GM12878 (cell line): ENCODE data around the gene TRERF1. TPM values are rescaled to one million over a fixed set of nuclear protein-coding genes. Genes with fewer than 3 reads are reported as not detected.

Experiments
- ATAC-seq: fragments of 200-7000 bp; cut with Tn5 transposase; 3 replicates; pipeline ENCODE4 v1.9.1; 2020; ENCODE audit warnings: mild to moderate bottlenecking, moderate library complexity
- BruUV-seq: library from RNA; stranded (reverse); fragments of 400-500 nt; replicated peaks from 2 replicates; lab custom pipeline; 2021; lab: Mats Ljungman, UMichigan
- CTCF ChIA-PET: fragments of 300-600 bp; sonication (Branson Sonifier 250); formaldehyde crosslinking; extraction: SDS; loops from one replicate; lab custom pipeline; 2021; ENCODE audit warnings: inconsistent platforms; lab: Yijun Ruan, JAX
- POLR2A ChIA-PET: fragments of 350-600 bp; formaldehyde crosslinking; extraction: SDS; loops from one replicate; lab custom pipeline; 2021; ENCODE audit warnings: inconsistent platforms; lab: Charles Lee
- RAD21 ChIA-PET: fragments of 300-600 bp; sonication (Branson Sonifier 250); formaldehyde crosslinking; loops from one replicate; lab custom pipeline; 2023; ENCODE audit warnings: antibody characterized with exemption; ENCODE audit not compliant: unreplicated experiment; lab: Charles Lee
- SMC1A ChIA-PET: fragments of 300-600 bp; sonication (Branson Sonifier 250); formaldehyde crosslinking; loops from one replicate; lab custom pipeline; 2023; ENCODE audit not compliant: unreplicated experiment, uncharacterized antibody; lab: Charles Lee
- DNase-seq: peaks from one replicate; pipeline ENCODE4 v3.0.0-alpha.2; 2011; ENCODE audit warnings: low read depth, low spot score
- FAIRE-seq: peaks from 3 replicates; lab custom pipeline; 2011; peaks lifted over from hg19 to GRCh38; lab: Jason Lieb, UNC
- H2AFZ ChIP-seq: 2 replicates; pipeline ENCODE4 v1.6.0; 2011; ENCODE audit warnings: low read depth, low read length, control low read depth; ENCODE audit not compliant: control insufficient read depth
- H3K27ac ChIP-seq: 2 replicates; pipeline ENCODE4 v1.5.1; 2011; ENCODE audit warnings: control low read depth; ENCODE audit not compliant: control insufficient read depth, insufficient read depth
- H3K27me3 ChIP-seq, 2 experiments: replicated peaks in 1 of 2; 2 replicates each; pipeline versions ENCODE4 v1.6.0 to v1.6.1; 2011; ENCODE audit warnings: low read length in 1 of 2; ENCODE audit not compliant: control insufficient read depth in 2 of 2, insufficient read depth in 2 of 2
- H3K36me3 ChIP-seq, 2 experiments: 2 replicates each; pipeline ENCODE4 v1.5.1; 2011; ENCODE audit warnings: low read length in 1 of 2; ENCODE audit not compliant: control insufficient read depth in 2 of 2, insufficient read depth in 2 of 2
- H3K4me1 ChIP-seq: 2 replicates; pipeline ENCODE4 v1.6.1; 2011; ENCODE audit warnings: mild to moderate bottlenecking, low read length, moderate library complexity, mixed read lengths; ENCODE audit not compliant: control insufficient read depth, insufficient read depth
- H3K4me2 ChIP-seq: 2 replicates; pipeline ENCODE4 v1.6.0; 2011; ENCODE audit warnings: control low read depth; ENCODE audit not compliant: control insufficient read depth, insufficient read depth
- H3K4me3 ChIP-seq: fragments of 200-600 bp; sonication (generic); 2 replicates; pipeline ENCODE4 v1.5.1; 2016
- H3K79me2 ChIP-seq: 2 replicates; pipeline ENCODE4 v1.6.0; 2011; ENCODE audit warnings: low read length; ENCODE audit not compliant: control insufficient read depth, insufficient read depth
- H3K9ac ChIP-seq: 2 replicates; pipeline ENCODE4 v1.8.0; 2011; ENCODE audit warnings: low read length, control low read depth, mixed read lengths; ENCODE audit not compliant: control insufficient read depth, insufficient read depth
- H3K9me3 ChIP-seq: replicated peaks from 3 replicates; pipeline ENCODE4 v1.5.1; 2011; ENCODE audit warnings: mild to moderate bottlenecking, low read length; ENCODE audit not compliant: control insufficient read depth, insufficient read depth
- H4K20me1 ChIP-seq: 2 replicates; pipeline ENCODE4 v1.6.0; 2011; ENCODE audit not compliant: control insufficient read depth, insufficient read depth
- GATAD2B ChIP-seq: fragments of 450-650 bp; conservative IDR thresholded peaks from 2 replicates; pipeline ENCODE4 v1.6.1; 2017; ENCODE audit warnings: low read depth, mild to moderate bottlenecking, moderate library complexity
- HCFC1 ChIP-seq: fragments of 150-350 bp; IDR thresholded peaks from 2 replicates; pipeline ENCODE4 v1.6.1; 2014; ENCODE audit warnings: low read length
- MTA2 ChIP-seq: fragments of 450-650 bp; IDR thresholded peaks from 2 replicates; pipeline ENCODE4 v1.6.1; 2016; ENCODE audit warnings: low read depth, mild to moderate bottlenecking, moderate library complexity
- RELA ChIP-seq: fragments of 450-650 bp; IDR thresholded peaks from 2 replicates; pipeline ENCODE4 v1.8.0; 2014; ENCODE audit warnings: borderline replicate concordance; ENCODE audit not compliant: partially characterized antibody
- RUNX3 ChIP-seq: IDR thresholded peaks from 2 replicates; pipeline ENCODE4 v1.6.1; 2012; ENCODE audit warnings: low read length, inconsistent platforms
- WRNIP1 ChIP-seq: IDR thresholded peaks from 2 replicates; pipeline ENCODE4 v1.6.1; 2011; ENCODE audit warnings: low read depth, low read length, improper control_type of control experiment, borderline replicate concordance
- ZNF384 ChIP-seq: IDR thresholded peaks from 2 replicates; pipeline ENCODE4 v1.6.1; 2012; ENCODE audit warnings: low read depth, mild to moderate bottlenecking, low read length, improper control_type of control experiment, borderline replicate concordance
- WGBS: methylation state at CpG from one replicate; pipeline ENCODE4 v1.1.6; 2016; ENCODE audit warnings: low lambda C conversion rate; ENCODE audit not compliant: insufficient replicate concordance, insufficient coverage; ENCODE audit errors: missing lambda C conversion rate; 5-methylcytosine and 5-hydroxymethylcytosine counted together
- in situ Hi-C: fragments of 300-500 bp; cut with MboI; formaldehyde crosslinking; loops from 9 replicates; pipeline ENCODE4 v1.14.3; 2018; ENCODE audit warnings: mixed read lengths
- intact Hi-C: fragments of 100-400 bp; cut with micrococcal nuclease; formaldehyde crosslinking; loops from one replicate; pipeline ENCODE4 v1.14.2; 2022; ENCODE audit not compliant: unreplicated experiment
- polyA plus RNA-seq, 11 experiments: library from polyadenylated mRNA; depleted of rRNA in 4 of 11; unstranded in 6 of 11; stranded (reverse) in 5 of 11; fragments of >200 nt; fragmentation: Nextera tagmentation in 4 of 11; fragmentation: Illumina TruSeq in 1 of 11; extraction: Ambion mirVana in 4 of 11; extraction: Trizol in 1 of 11; gene quantifications; 1 replicate in 1 of 11; 2 replicates in 10 of 11; pipeline versions ENCODE4 v1.2.1 to v1.2.3, GENCODE V29; 2011 to 2016; ENCODE audit warnings: inconsistent platforms in 2 of 11, missing spikeins in 2 of 11, low read depth in 1 of 11
- total RNA-seq, 4 experiments: library from RNA; depleted of rRNA in 3 of 4; stranded (reverse); fragments of >200 nt in 3 of 4; fragmentation: Illumina TruSeq in 1 of 4; extraction: Trizol in 1 of 4; gene quantifications; 2 replicates each; pipeline versions ENCODE4 v1.2.1 to v1.2.3, GENCODE V29; 2013 to 2021
- TF ChIP-seq, protein P1 (sequence below): IDR thresholded peaks from 2 replicates; pipeline ENCODE4 v1.6.1; 2012; ENCODE audit warnings: low read depth, low read length, improper control_type of control experiment
- TF ChIP-seq, protein P2 (sequence below): fragments of 150-350 bp; IDR thresholded peaks from 2 replicates; pipeline ENCODE4 v1.6.1; 2014; ENCODE audit warnings: mild to moderate bottlenecking, low read depth, low read length

The TRERF1 gene
- total and polyA plus RNA-seq, 10 of the 15 experiments (the other 5 are each of a cell fraction or from before 2014, with no cell fraction given) = 2.2 to 19.4 (median 7.2) TPM

DNA sequence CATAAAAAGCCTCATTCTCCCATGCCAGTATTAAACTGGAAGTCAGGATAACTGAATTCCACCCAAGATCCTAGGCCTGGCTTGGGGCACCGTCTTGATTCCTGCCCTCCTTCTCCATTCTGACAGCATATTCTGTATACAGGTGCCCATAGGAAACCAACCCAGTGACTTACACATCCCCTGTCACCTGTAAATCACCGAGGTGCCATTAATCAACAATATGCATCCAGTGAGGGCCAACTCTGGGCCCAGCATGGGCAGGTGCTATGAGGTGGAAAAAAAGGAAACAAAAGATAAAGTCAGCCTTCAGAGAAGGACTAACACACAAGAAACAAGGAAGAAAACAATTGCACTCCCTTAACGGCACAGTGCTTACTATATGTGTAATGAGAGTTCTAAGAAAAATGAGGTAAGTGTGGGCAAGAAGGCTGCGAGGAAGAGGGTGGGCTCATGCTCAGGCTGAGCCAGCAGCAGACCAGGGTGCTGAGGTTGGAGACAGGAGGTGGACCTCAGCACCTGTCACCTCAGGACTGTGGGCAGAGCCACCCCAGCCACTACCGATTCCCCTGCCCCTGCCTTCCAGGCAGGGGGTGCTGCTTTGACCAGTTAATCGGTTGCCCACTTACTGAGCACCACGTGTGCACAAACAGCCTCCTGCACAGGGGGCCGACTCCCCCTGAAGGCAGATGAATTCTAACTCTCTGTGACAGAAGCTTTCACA, 105.9 kb downstream of the TRERF1 start:
- CTCF ChIA-PET = interaction anchor here (1.3 to 1.5 kb wide), 2 partner anchors 43 to 202 kb away, joined by 3 read pairs; no protein-coding TSS in a partner anchor
- intact Hi-C loops (no loop called here), in situ Hi-C loops (no loop called here)
- POLR2A ChIA-PET = interaction anchor here (0.5 kb wide), 1 partner anchor 231 kb away, joined by 4 read pairs; no protein-coding TSS in a partner anchor
- Histone ChIP-seq H3K79me2 (no peaks in the 10 kb centered on the region), H3K4me2 (no peak overlapping the region), H3K4me1 (no peaks in the 10 kb centered on the region), H4K20me1 (no peaks in the 10 kb centered on the region), H2AFZ (no peak overlapping the region), H3K36me3 (no peaks in the 10 kb centered on the region), H3K9ac (no peak overlapping the region), H3K27ac (no peak overlapping the region), H3K27me3 (no peaks in the 10 kb centered on the region), H3K9me3 (no peaks in the 10 kb centered on the region), H3K4me3 (no peak overlapping the region)
- ATAC-seq (no peak), FAIRE-seq (no peak), DNase-seq (no peak)
- 71% methylated on average over 8 of the region's 8 CpGs for WGBS
- no TSS peak for BruUV-seq
- SMC1A ChIA-PET = no interaction called here
- RAD21 ChIA-PET = no interaction called here
- TF ChIP-seq GATAD2B (no peak), MTA2 (no peak), RELA (no peak), HCFC1 (no peak), ZNF384 (no peak), RUNX3 (no peak), WRNIP1 (no peak)
- TF ChIP-seq, protein P1, sequence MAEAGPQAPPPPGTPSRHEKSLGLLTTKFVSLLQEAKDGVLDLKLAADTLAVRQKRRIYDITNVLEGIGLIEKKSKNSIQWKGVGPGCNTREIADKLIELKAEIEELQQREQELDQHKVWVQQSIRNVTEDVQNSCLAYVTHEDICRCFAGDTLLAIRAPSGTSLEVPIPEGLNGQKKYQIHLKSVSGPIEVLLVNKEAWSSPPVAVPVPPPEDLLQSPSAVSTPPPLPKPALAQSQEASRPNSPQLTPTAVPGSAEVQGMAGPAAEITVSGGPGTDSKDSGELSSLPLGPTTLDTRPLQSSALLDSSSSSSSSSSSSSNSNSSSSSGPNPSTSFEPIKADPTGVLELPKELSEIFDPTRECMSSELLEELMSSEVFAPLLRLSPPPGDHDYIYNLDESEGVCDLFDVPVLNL = no peak
- TF ChIP-seq, protein P2, sequence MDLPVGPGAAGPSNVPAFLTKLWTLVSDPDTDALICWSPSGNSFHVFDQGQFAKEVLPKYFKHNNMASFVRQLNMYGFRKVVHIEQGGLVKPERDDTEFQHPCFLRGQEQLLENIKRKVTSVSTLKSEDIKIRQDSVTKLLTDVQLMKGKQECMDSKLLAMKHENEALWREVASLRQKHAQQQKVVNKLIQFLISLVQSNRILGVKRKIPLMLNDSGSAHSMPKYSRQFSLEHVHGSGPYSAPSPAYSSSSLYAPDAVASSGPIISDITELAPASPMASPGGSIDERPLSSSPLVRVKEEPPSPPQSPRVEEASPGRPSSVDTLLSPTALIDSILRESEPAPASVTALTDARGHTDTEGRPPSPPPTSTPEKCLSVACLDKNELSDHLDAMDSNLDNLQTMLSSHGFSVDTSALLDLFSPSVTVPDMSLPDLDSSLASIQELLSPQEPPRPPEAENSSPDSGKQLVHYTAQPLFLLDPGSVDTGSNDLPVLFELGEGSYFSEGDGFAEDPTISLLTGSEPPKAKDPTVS = no peak
